Measurements from ENCODE around the gene KIRREL3.

- TF ChIP-seq CTCF (IDR thresholded peaks at IDR 0.05) (no peak), POLR2A (IDR thresholded peaks at IDR 0.05) (no peak), POLR2AphosphoS5 (IDR thresholded peaks at IDR 0.05) (no peak)
These were observed 22.4 kb downstream of the KIRREL3 start for GRCh38 chr11:126978165-126978564.

Data from prostate gland (tissue), 2 donors.